ENCODE measurements around the gene LAMA3. TPM values are rescaled to one million over a fixed set of nuclear protein-coding genes. Genes with fewer than 3 reads are reported as not detected.

LAMA3 gene
- total and polyA plus RNA-seq, 2 experiments from 2014 or later = 3.9 to 4.9 TPM

GRCh38 chr18:23990474-23991410 lies 301.5 kb downstream of the LAMA3 start:
- Mint-ChIP-seq H3K4me3 (no peak overlapping the region), H3K4me1 (peaks cover 6% of the 10 kb centered on the region; the same call in 2 of the 3 replicates), H3K27me3 (ENCODE audit: insufficient read depth, low read depth, poor library complexity) (no peaks in the 10 kb centered on the region), H3K9me3 (no peaks in the 10 kb centered on the region), H3K36me3 (ENCODE audit: low read depth) (no peaks in the 10 kb centered on the region), H3K27ac (no peak overlapping the region)
- no peaks in the 10 kb centered on the region for H3K79me2 ChIP-seq (replicated peaks; ENCODE audit: insufficient read depth)
- H3K4me2 ChIP-seq = no peak overlapping the region
- no peaks in the 10 kb centered on the region; the same call in 1 of the 2 replicates for H3F3A ChIP-seq (replicated peaks; ENCODE audit: low read depth)
- H4K20me1 ChIP-seq (replicated peaks; ENCODE audit: insufficient read depth) = no peaks in the 10 kb centered on the region
- no peak overlapping the region for H2AFZ ChIP-seq
- no peaks in the 10 kb centered on the region; the same call in 1 of the 2 replicates for H3K9me2 ChIP-seq (ENCODE audit: insufficient read depth)
- no peak for ATAC-seq
- no peaks in the 10 kb centered on the region for H3K27me3 ChIP-seq (ENCODE audit: insufficient read depth)
- DNase-seq (ENCODE audit: low spot score) = no peak
- H3K4me1 ChIP-seq (ENCODE audit: insufficient read depth) = peaks cover 15% of the 10 kb centered on the region; the same call in 1 of the 2 replicates
- no peaks in the 10 kb centered on the region for H3K36me3 ChIP-seq (ENCODE audit: insufficient read depth)
- no peak overlapping the region for H3K4me3 ChIP-seq
- H3K27ac ChIP-seq (ENCODE audit: low read depth) = no peak overlapping the region
- no peak for TF ChIP-seq JUNB (IDR thresholded peaks at IDR 0.05; ENCODE audit: unreplicated experiment)
- no peak for TF ChIP-seq STAT1 (IDR thresholded peaks at IDR 0.05; ENCODE audit: unreplicated experiment)
- no peak for TF ChIP-seq EZH2 (IDR thresholded peaks at IDR 0.05; ENCODE audit: low read depth, unreplicated experiment)
- TF ChIP-seq EZH2phosphoT487 (IDR thresholded peaks at IDR 0.05; ENCODE audit: unreplicated experiment) = no peak
- no peak for TF ChIP-seq REST (IDR thresholded peaks at IDR 0.05; ENCODE audit: unreplicated experiment)
- TF ChIP-seq ETS1 (IDR thresholded peaks at IDR 0.05) = no peak
- no peak for TF ChIP-seq ZNF331 (CRISPR knock-in tag; IDR thresholded peaks at IDR 0.05; ENCODE audit: low read depth)
- TF ChIP-seq NANOG (IDR thresholded peaks at IDR 0.05; ENCODE audit: borderline replicate concordance) = no peak
- TF ChIP-seq POLR2AphosphoS5 (IDR thresholded peaks at IDR 0.05; ENCODE audit: low read depth) = no peak
- no peak for TF ChIP-seq ZNF462 (CRISPR knock-in tag; IDR thresholded peaks at IDR 0.05)
- no peak for TF ChIP-seq ZNF114 (CRISPR knock-in tag; IDR thresholded peaks at IDR 0.05)
- TF ChIP-seq CTCF (conservative IDR thresholded peaks at IDR 0.05; ENCODE audit: low read depth in 2 of 2) = no peak
- no peak for TF ChIP-seq CREB1 (CRISPR knock-in tag; IDR thresholded peaks at IDR 0.05; ENCODE audit: low read depth)
